ENCODE measurements around the gene FAM114A1.

FAM114A1 gene

GRCh38 chr4:38993683-38994082, 126.1 kb downstream of the FAM114A1 start:
- FAIRE-seq (no peak), DNase-seq (ENCODE audit: insufficient read length, low spot score) (peak; percentile 26)

- FAIRE-seq: no peak
- DNase-seq (ENCODE audit: insufficient read length, low spot score): no peak
These were observed 126.5 kb downstream of the FAM114A1 start for GRCh38 chr4:38994135-38994534.

Data from HTR-8/SVneo (cell line).